Brain microvascular endothelial cell (primary cell): ENCODE data around the gene MOSMO.
A peak's percentile ranks its signal among the peaks of the same experiment; 100 is the strongest.

ENCODE experiments used
- DNase-seq: peaks from one replicate; pipeline ENCODE4 v3.0.0-alpha.2; 2020
- H3K27ac ChIP-seq: fragments of 250-450 bp; sonication (Bioruptor Pico); 2 replicates; pipeline ENCODE4 v1.5.1; 2020; ENCODE audit warnings: mild to moderate bottlenecking, moderate library complexity
- H3K27me3 ChIP-seq: fragments of 250-450 bp; sonication (Bioruptor Pico); replicated peaks from 2 replicates; pipeline ENCODE4 v1.5.1; 2020; ENCODE audit warnings: mild to moderate bottlenecking
- H3K36me3 ChIP-seq: fragments of 250-450 bp; sonication (Bioruptor Pico); replicated peaks from 2 replicates; pipeline ENCODE4 v1.5.1; 2020; ENCODE audit warnings: mild to moderate bottlenecking
- H3K4me3 ChIP-seq: 2 replicates; pipeline ENCODE4 v1.5.1; 2011; ENCODE audit warnings: low read depth, mild to moderate bottlenecking, control low read depth, low read length, moderate library complexity
- in situ Hi-C: cut with HindIII; loops from 2 replicates; pipeline ENCODE4 v1.10.0; 2017; ENCODE audit warnings: low sequenced_read_pairs, low pct_ligation_motif_present
- TF ChIP-seq, protein P1 (sequence below): IDR thresholded peaks from 2 replicates; pipeline ENCODE4 v1.5.1; 2011; ENCODE audit warnings: low read depth, mild to moderate bottlenecking, moderate library complexity, low read length, control low read depth, inconsistent platforms; ENCODE audit errors: missing control alignments

The MOSMO gene

DNA sequence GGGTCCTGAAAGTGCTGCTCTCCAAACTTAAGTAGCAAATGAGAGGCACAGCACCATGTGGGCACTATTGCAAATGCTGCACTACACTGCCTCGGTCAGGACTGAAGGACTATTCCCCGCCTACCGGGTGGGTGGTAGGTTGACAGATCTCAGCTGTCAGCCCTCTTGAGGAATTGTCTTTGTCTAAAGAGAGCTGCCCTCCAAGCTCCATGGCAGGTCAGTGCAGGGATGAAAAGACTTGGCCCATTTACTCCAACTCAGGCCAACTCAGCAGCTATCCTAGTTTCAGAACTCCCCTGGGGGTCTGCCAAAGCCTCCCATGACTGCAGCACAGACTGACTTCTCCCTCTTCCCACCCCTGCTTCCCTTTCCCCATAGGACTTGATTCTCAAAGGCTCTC, 3.6 kb upstream of the MOSMO start:
- in situ Hi-C loops: no loop called here
- H3K4me3 ChIP-seq: no peak overlapping the region
- no peaks in the 10 kb centered on the region for H3K27me3 ChIP-seq
- no peaks in the 10 kb centered on the region for H3K36me3 ChIP-seq
- no peak for DNase-seq
- TF ChIP-seq, protein P1, sequence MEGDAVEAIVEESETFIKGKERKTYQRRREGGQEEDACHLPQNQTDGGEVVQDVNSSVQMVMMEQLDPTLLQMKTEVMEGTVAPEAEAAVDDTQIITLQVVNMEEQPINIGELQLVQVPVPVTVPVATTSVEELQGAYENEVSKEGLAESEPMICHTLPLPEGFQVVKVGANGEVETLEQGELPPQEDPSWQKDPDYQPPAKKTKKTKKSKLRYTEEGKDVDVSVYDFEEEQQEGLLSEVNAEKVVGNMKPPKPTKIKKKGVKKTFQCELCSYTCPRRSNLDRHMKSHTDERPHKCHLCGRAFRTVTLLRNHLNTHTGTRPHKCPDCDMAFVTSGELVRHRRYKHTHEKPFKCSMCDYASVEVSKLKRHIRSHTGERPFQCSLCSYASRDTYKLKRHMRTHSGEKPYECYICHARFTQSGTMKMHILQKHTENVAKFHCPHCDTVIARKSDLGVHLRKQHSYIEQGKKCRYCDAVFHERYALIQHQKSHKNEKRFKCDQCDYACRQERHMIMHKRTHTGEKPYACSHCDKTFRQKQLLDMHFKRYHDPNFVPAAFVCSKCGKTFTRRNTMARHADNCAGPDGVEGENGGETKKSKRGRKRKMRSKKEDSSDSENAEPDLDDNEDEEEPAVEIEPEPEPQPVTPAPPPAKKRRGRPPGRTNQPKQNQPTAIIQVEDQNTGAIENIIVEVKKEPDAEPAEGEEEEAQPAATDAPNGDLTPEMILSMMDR: no peak
- H3K27ac ChIP-seq: no peak overlapping the region

GRCh38 chr16:22005746-22006145, 2.2 kb upstream of the MOSMO start:
- H3K4me3 ChIP-seq: no peak overlapping the region
- H3K27ac ChIP-seq: no peak overlapping the region
- in situ Hi-C loops: no loop called here
- H3K36me3 ChIP-seq: no peaks in the 10 kb centered on the region
- TF ChIP-seq, protein P1: no peak
- no peak for DNase-seq
- no peaks in the 10 kb centered on the region for H3K27me3 ChIP-seq

GRCh38 chr16:22006636-22007035, 1.3 kb upstream of the MOSMO start:
- Histone ChIP-seq H3K27ac (no peak overlapping the region), H3K4me3 (no peak overlapping the region), H3K27me3 (no peaks in the 10 kb centered on the region), H3K36me3 (no peaks in the 10 kb centered on the region)
- DNase-seq: no peak
- TF ChIP-seq, protein P1: no peak
- in situ Hi-C loops: no loop called here

DNA sequence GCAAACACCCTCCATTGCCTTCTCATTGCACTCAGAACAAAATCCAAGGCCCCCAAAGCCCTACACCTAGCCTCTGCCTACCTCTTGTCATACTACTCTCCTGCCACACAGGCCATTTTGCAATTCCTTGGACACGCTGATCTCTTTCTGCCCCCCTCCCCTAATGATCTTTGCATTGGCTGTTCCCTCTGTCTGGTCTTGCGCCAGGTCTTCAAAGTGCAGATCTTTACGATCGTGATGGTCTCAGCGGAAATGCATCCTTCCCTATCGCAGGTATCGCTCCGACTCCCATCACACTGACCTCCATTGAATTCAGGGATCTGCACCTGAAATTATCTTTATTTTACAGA, 777 bp upstream of the MOSMO start:
- DNase-seq: no peak
- in situ Hi-C loops: no loop called here
- no peaks in the 10 kb centered on the region for H3K27me3 ChIP-seq
- no peaks in the 10 kb centered on the region for H3K36me3 ChIP-seq
- peak overlapping the region; percentile 80 for H3K4me3 ChIP-seq
- TF ChIP-seq, protein P1: no peak
- H3K27ac ChIP-seq: no peak overlapping the region

- TF ChIP-seq, protein P1: no peak
- no peaks in the 10 kb centered on the region for H3K27me3 ChIP-seq
- in situ Hi-C loops: no loop called here
- DNase-seq: no peak
- no peak overlapping the region for H3K27ac ChIP-seq
- peak overlapping the region; percentile 87 for H3K4me3 ChIP-seq
- no peaks in the 10 kb centered on the region for H3K36me3 ChIP-seq
Observed at GRCh38 chr16:22008215-22009059, 526 bp downstream of the MOSMO start.

DNA sequence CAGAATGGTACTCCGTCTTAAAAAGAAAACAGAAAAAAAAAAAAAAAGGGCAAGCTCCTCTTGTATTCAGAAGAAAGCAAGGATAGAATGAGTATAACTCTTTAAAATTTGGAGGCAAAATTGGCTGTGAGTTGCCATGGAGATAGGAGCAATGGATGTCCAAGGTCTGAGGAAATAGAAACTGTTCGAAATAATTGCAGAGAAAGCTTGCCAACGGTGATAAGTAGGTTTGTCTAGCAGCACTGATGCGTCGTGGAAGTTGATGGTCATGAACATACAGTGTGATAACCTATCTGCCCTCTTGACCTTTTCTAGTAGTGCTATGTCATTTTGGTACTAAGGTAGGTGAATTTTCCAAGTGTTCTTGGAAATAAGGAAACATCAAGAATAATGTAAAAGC, 3.0 kb downstream of the MOSMO start:
- H3K36me3 ChIP-seq: no peaks in the 10 kb centered on the region
- no peak for DNase-seq
- H3K4me3 ChIP-seq: no peak overlapping the region
- TF ChIP-seq, protein P1: no peak
- H3K27me3 ChIP-seq: no peaks in the 10 kb centered on the region
- in situ Hi-C loops: no loop called here
- H3K27ac ChIP-seq: no peak overlapping the region
